NCI-H146 (cell line): Measurements from ENCODE around the gene FAF1.

Experiments used
- DNase-seq: peaks from one replicate; lab custom pipeline; 2025; lab: John Stamatoyannopoulos, UW

Gene FAF1

GRCh38 chr1:50415235-50416149 is 544.6 kb downstream of the FAF1 start:
- no peak for DNase-seq

GRCh38 chr1:50414853-50415234 is 545.2 kb downstream of the FAF1 start:
- no peak for DNase-seq

DNA sequence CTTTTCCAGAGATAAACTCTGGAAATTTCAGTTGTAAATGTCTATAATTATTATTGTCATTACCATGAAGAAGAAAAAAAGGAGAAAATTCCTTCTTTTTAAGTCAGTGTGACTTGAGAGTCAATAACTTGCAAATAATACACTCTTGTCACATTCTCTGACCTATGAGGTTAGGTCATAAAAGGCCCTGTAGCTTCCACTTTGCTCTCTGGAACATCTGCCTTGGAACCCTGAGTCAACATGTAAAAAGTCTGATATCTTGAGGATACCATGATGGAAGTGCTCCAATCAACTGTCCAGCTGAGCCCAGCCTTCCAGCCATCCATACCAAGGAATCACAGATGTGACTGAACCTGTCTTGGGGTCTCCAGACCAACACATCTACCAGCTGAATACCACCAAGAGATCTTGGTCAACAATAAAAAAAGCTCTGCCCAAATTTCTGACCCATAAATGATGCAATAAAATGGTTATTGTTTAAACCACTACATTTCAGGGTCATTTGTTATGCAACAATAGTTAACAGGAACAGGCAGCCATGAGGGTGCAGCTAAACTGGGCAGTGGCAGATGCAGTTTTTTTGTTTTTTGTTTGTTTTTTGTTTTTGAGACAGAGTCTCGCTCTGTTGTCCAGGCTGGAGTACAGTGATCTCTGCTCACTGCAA is 547.1 kb downstream of the FAF1 start:
- DNase-seq: no peak

DNA sequence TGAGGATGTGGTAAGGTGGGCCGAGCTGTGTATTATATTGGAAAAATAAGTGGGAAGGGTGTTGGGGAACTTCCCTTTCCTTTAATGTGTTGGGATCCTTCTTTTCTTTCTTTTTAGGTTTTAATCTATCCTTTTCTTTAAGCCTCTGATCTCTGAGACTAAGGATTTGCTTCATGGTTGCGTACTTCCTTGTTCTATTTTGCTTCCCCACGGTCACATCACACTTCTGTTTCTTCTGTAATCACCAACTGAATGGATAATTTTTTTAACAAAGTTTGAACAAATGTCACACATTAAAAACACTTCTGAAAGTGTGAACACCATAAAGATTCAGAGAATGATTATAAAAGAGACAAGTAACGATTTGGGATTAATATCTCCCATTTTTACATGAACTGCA is 554.3 kb downstream of the FAF1 start:
- DNase-seq: no peak

DNA sequence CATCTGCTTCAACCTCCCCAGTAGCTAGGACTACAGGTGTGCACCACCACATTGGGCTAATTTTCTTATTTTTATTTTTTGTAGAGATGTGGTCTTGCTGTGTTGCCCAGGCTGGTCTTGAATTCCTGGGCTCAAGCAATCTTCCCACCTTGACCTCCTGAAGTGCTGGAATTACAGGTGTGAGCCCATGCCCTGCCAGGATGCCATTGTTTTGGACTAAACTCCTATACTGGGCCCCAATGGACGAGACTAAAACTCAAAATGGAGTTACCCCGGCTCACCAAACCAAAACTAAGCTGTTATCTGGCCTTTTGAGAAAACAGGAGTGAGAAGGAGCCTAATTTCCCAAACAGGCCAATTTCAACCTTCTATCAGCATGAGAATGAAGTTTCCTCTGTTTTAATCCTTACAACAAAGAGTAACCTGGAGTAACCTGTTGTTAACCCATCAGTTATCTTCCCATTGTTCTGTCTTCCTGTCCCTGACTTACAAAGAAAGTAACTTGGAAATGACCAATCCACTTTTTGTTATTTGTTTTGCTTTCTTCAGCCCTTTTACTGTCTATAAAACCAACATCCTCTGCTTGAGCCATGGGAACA is 566.4 kb downstream of the FAF1 start:
- DNase-seq: no peak
